GM10847 (cell line): ENCODE data around the gene ADK.

Source experiments
- POLR2A ChIP-seq: IDR thresholded peaks from 2 replicates; pipeline ENCODE4 v1.6.1; 2011; ENCODE audit not compliant: insufficient read length; ENCODE audit errors: extremely low read depth

Gene ADK

GRCh38 chr10:74380795-74381194 lies 229.8 kb downstream of the ADK start:
- no peak for TF ChIP-seq POLR2A

- no peak for TF ChIP-seq POLR2A
These were observed 230.4 kb downstream of the ADK start for GRCh38 chr10:74381291-74381853.

- TF ChIP-seq POLR2A, result no peak
These were observed 231.6 kb downstream of the ADK start for GRCh38 chr10:74382663-74383062.

- no peak for TF ChIP-seq POLR2A
These were observed 232.6 kb downstream of the ADK start for GRCh38 chr10:74383642-74384041.

GRCh38 chr10:74384615-74385183 lies 233.7 kb downstream of the ADK start:
- TF ChIP-seq POLR2A, result no peak

- no peak for TF ChIP-seq POLR2A
These were observed 237.8 kb downstream of the ADK start for GRCh38 chr10:74388801-74389200.

GRCh38 chr10:74391786-74392185 lies 240.8 kb downstream of the ADK start:
- no peak for TF ChIP-seq POLR2A

- no peak for TF ChIP-seq POLR2A
These were observed 243.5 kb downstream of the ADK start for GRCh38 chr10:74394416-74394969.

- TF ChIP-seq POLR2A, result no peak
These were observed 249.2 kb downstream of the ADK start for GRCh38 chr10:74400186-74400585.

GRCh38 chr10:74406006-74406405 lies 255.0 kb downstream of the ADK start:
- no peak for TF ChIP-seq POLR2A

GRCh38 chr10:74415146-74415839 lies 264.3 kb downstream of the ADK start:
- TF ChIP-seq POLR2A, result no peak

- TF ChIP-seq POLR2A, result no peak
These were observed 266.4 kb downstream of the ADK start for GRCh38 chr10:74417397-74417796.

- TF ChIP-seq POLR2A, result no peak
These were observed 267.4 kb downstream of the ADK start for GRCh38 chr10:74418285-74418872.

GRCh38 chr10:74419491-74419951 lies 268.5 kb downstream of the ADK start:
- TF ChIP-seq POLR2A, result no peak

GRCh38 chr10:74419958-74420375 lies 268.9 kb downstream of the ADK start:
- TF ChIP-seq POLR2A, result no peak

GRCh38 chr10:74424565-74424964 lies 273.5 kb downstream of the ADK start:
- TF ChIP-seq POLR2A, result no peak
